Smooth muscle cell of the coronary artery (primary cell): Measurements from ENCODE around the gene FJX1. TPM values are rescaled to one million over a fixed set of nuclear protein-coding genes. Genes with fewer than 3 reads are reported as not detected.

ENCODE experiments used
- total RNA-seq: library from RNA; depleted of rRNA; stranded (reverse); fragments of >200 nt; gene quantifications from 2 replicates; pipeline ENCODE4 v1.2.3, GENCODE V29; 2014; ENCODE audit warnings: low replicate concordance

FJX1 gene
- total RNA-seq, result 8.8 and 18.1 TPM in 2 replicates

GRCh38 chr11:35617687-35618496 lies at the start of gene FJX1:
FJX1 (plus strand) TSS chr11:35618460; CDS start chr11:35618637, 177 bp downstream.

GRCh38 chr11:35662649-35663407 lies 44.6 kb downstream of the FJX1 start, which contains the start of gene TRIM44:
TRIM44 (plus strand) TSS chr11:35662775; CDS start chr11:35663112, 337 bp downstream.

Other genes starting within 250 kb of the FJX1 start
- gene SLC1A2, start 198.9 kb upstream of the FJX1 start, total RNA-seq, result 0.15 and 71.1 TPM in 2 replicates
- gene PAMR1, start 92.8 kb upstream of the FJX1 start, total RNA-seq, result 30.7 and 1,061 TPM in 2 replicates
- gene TRIM44, start 44.3 kb downstream of the FJX1 start, total RNA-seq, result 17.1 and 21.1 TPM in 2 replicates